ENCODE data around the gene DDX46.

- no peak for TF ChIP-seq CTCF (IDR thresholded peaks at IDR 0.05)
- TF ChIP-seq POLR2AphosphoS5 (IDR thresholded peaks at IDR 0.05), result no peak
- TF ChIP-seq POLR2A (IDR thresholded peaks at IDR 0.05), result no peak
Observed at GRCh38 chr5:134833340-134834032, 74.9 kb downstream of the DDX46 start.

All from sigmoid colon (tissue), 4 donors.